Kidney tubule cell (primary cell): Measurements from ENCODE around the gene RPS25.
"Not testable (repeated sequence)": the region's sequence is repeated elsewhere in the genome, so short reads cannot be mapped to it uniquely, and the experiment has no call there.

Experiments
- DNase-seq: peaks from one replicate; pipeline ENCODE4 v3.0.0-alpha.2; 2018; ENCODE audit warnings: low spot score

Gene RPS25

DNA sequence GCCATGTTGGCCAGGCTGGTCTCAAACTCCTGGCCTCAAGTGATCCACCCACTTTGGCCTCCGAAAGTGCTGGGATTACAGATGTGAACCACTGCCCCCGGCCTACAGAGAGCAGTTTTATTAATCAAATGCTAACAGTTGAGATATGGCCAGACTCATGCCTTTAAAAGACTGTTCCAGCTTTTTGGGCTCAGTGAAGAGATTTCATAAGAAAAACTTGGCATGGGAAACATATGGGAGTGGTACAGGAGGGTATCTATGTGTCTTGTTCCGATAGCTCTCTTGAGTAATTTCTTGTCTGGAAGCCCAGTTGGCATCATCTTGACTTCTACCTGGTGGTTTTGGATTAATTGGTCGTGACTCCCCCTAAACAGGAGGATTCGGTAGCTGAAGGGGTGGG lies 20.7 kb upstream of the RPS25 start:
- no peak for DNase-seq

GRCh38 chr11:119034813-119035212 lies 16.7 kb upstream of the RPS25 start:
- DNase-seq, result no peak

DNA sequence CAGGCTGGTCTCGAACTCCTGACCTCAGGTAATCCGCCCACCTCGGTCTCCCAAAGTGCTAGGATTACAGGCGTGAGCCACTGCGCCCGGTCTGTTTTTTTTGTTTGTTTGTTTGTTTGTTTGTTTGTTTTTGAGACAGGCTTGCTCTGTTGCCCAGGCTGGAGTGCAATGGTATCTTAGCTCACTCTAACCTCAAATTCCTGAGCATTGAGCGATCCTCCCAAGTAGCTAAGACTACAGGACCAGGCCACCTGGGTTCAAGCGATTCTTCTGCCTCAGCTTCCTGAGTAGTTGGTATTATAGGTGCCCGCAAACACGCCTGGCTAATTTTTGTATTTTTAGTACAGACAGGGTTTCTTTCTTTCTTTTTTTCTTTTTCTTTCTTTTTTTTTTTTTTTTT lies 15.3 kb upstream of the RPS25 start:
- not testable (repeated sequence) for DNase-seq

DNA sequence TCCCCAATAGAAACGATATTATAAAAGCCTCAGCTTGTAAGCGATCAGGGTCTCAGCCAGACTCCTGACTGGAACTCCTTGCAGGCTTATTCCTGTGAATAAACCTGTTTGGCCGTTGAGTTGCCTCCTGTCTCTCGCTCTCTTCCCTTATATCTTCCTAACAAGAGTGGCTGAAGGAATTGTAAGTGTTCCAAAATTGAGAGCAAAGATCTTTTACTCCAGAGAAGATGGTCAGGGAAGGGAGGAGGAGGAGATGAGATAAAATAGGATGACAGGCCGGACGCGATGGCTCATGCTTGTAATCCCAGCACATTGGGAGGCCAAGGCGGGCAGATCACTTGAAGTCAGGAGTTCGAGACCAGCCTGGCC lies 13.8 kb upstream of the RPS25 start:
- DNase-seq, result no peak

DNA sequence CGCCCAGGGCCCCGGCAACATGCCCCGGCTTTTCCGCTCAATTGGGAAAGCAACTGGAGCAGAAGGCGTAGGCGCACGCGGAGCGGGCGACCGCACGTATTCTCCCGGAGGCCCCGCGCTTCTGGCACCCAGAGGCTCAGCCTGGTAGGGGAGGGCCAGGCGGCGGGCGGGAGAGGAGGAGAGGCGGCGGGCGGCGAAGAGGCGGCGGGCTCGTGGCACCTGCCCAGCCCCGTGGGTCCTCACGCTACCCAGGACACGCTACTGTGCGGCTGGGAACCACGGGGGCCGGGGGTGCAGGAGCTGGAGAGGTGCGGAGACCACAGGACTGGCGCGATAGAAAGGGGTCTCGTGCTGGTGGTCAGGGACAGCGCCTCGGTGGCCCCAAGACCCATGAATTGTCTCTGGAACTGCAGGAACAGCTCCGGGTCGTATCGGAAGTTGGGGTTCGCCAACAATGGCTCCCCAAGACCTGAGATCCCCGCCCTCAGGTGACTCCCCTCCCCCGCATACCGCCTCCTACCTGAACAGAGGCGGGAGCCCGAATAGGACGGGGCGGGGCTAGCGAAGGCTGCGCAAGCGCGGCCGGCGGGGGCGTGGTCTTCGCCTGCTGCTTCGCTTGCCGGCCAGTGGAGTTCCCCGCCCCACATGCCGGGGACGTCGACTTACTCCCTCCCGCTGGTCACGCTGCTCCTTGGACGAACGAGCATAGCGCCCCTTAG lies 12.3 kb upstream of the RPS25 start, which contains the start of gene SLC37A4:
Gene SLC37A4 (minus strand): TSS at position 549 of the 719 bp plus-strand sequence.
- peak; percentile 98 for DNase-seq

GRCh38 chr11:119030029-119030328 lies 11.8 kb upstream of the RPS25 start:
- no peak for DNase-seq

DNA sequence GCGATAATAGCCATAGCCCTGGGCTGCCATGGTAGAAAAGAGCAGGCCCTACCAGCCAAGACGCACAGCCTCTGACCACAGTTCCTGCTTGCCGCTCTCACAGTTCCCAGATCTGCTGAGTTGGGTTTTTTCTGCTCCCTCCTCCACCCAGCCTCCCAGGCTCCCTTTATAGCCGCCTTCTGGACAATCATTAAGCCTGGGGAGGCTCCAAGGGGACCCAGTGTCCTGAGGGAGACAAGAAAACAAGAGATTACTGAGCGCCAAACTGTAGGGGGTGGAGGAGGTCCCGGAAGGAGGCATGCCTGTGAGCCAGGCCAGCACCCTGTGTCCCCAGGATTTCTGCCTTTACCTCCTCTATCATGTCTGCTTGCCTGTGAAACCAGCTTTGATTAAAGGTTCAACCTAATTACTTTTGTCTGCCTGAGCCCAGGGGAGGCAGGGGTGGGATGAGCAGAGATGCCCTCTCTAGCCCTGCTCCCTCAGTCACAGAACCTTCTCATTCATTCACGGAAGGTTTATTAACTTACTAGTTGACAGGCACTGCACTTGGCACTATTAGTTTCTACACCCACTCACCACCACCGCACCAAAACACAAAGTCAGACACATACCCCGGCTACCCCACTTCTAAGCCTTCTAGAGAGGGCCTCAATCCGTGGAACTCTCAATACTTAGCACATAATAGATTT lies 11.3 kb upstream of the RPS25 start:
- DNase-seq, result peak; percentile 92

DNA sequence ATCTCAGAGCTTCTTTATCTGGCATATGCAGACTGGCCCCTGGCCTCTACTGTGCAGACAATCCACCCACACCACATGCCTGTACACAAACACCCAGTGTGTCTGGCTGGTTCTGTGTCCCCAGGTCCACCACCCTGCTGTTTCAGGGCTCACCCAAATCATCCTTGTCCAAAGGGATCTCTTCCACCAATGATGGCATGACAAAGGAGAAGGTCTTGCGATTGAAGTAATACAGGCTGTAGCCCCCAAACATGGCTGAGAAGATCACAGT lies 10.9 kb upstream of the RPS25 start:
- no peak for DNase-seq

DNA sequence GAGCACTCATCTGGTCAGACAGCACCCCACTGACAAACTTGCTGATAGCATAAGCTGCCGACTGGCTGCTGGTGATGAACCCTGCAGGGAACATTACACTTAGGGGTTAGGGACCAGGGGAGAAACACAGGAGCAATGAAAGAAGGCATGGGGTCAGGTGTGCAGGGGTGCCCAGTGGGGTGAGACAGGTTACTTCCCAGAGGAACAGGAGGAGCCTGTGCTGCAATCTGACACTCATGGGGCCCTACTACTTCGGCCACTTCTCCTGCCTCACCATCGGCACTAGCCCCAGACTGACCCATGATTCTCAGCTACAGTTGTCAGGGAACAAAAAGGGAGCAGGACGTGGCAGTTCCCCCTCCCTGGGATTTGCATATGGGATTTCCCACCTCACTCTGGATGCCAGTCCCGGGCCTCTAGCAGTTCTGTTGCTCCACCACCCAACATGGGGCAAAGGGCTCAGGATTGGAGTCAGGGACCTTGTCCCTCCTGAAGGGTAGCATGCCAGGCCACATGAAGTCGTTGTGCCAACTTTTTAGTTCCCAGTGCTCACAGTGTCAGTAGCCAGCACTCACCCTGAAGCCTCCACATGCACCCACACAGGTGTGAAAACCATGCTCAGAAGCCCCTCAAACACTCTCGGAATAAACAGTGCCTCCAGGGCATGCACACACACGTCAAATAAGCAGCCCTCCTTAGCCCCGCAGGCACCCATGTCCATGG lies 10.4 kb upstream of the RPS25 start:
- peak; percentile 36 for DNase-seq

DNA sequence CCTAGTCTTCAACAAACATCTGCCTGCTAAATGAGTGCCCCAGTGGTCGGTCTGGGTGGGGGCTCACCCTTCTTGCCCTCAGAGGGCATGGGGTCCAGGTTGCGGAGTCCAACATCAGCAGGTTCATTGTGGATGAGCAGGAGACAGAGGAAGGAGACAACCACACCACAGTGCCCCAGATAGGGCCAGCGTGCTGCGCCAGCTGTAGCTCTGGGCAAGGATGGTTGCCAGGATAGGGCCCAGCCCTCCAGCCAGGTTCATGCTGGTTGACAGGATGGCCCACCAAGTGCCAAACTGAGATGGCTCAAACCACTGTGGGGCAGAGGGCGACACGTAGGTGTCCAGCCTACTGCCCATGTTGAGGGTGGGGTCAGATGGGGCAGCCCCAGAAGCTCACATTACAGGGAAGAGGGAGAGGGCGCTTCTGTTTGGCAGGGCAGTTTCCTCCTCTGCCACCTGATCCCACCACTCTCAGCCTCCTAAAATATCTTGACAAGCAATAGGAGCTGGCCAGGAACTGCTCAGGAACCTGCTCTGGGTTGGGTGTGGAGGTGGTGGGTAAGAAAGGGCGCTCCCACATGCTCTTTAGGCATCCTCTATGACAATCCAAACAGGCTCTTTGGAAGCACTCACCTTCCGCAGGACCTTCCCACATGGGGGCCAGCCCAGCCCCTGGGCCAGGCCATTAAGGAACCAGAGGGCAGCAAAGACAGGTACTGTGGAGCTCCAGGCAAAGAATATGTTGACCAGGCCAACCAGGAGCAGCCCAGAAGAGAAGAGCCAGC lies 9.6 kb upstream of the RPS25 start:
- no peak for DNase-seq

- DNase-seq, result no peak
Observed at GRCh38 chr11:119026970-119027369, 8.8 kb upstream of the RPS25 start.

GRCh38 chr11:119025978-119026766 lies 8.0 kb upstream of the RPS25 start:
- DNase-seq, result no peak

- no peak for DNase-seq
Observed at GRCh38 chr11:119025541-119025940, 7.4 kb upstream of the RPS25 start.

- DNase-seq, result no peak
Observed at GRCh38 chr11:119025099-119025473, 6.9 kb upstream of the RPS25 start.

DNA sequence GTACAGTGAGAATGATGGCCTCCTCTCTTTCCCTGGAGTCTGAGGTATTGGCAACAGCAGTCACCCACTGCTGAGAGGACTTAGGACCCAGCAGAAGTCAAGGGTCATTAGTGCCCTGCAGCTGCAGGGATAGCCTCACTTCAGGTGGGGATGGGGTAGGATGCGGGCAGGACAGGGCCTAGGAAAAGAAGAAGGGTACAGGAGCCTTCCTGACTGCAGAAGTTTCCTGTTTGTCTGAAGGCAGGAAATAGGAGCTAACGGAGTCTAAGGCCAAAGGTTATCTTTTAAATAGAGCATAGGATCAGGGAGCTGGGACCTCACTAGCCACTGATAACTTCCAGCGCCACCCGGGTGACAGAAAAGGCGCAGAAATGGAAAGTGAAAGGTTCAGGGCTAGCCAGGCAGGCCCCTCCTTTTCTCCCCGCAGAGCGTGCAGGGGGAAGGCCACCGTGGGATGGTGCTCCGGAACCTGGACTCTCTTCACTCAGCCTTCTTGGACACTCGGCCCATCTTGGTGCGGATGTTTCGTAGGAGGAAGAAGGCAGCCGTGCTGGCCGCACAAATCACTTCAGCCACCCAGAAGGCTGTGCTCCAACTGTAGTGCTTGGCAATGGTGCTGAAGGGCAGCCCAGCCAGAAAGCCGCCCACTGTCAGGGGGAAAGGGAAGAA lies 6.4 kb upstream of the RPS25 start:
- no peak for DNase-seq

DNA sequence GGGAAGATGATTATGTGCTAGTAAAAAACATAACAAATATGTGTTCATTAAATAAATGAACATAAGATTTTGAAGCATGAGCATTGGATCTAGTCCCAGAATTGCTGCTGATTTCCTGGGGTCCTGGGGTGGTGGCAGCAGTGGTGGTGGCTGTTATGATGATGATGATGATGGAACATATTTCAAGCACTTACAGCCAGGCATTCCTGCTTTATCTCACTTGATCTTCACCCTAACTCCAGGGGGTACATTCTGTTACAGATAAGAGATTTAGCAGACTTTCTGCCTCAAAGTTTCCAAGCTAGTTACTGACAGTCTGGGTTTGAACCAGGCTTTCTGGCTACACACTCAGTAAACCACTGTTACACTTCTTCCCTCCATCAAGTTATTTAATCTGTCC lies 5.6 kb upstream of the RPS25 start:
- no peak for DNase-seq

DNA sequence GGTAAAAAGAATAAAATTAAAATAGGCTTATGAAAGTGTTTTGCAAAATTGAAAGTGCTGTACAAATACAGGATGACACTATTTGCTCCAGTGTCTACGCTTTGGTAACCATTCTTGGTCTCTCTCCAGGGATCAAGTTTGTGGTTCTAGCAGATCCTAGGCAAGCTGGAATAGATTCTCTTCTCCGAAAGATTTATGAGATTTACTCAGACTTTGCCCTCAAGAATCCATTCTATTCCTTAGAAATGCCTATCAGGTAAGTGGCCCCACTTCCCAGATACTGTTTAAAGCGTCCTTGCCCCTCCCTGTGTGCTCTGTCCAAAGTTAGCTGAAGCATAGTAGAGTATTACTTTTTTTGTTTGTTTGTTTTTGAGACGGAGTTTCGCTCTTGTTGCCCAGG lies 3.5 kb upstream of the RPS25 start:
- DNase-seq, result no peak

- no peak for DNase-seq
Observed at GRCh38 chr11:119019996-119020395, 1.9 kb upstream of the RPS25 start.

DNA sequence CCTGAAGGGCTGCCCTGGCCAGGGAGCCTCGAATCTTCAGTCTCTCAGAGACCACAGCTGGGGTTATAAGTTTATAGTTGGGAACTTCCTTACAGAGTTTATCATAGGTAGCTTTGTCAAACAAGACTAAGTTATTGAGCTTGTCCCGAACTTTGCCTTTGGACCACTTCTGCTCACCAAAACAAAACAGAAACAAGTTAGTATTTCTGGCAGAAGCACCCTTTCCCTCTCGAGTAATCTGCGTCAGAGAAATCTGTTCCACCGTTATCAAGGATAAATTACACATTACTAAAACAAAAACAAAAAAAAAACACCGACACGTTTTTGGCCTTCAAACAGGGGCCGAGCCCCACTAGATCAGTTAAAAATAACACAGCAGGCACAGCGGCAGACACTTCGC lies 766 bp downstream of the RPS25 start:
- DNase-seq, result not testable (repeated sequence)

- DNase-seq, result no peak
Observed at GRCh38 chr11:119016216-119017009, 1.7 kb downstream of the RPS25 start.
